NCI-H748 treated with DMSO at 0.1 percent for 48 hours (cell line): ENCODE data around the gene JPH2.
"Not testable (repeated sequence)": the region's sequence is repeated elsewhere in the genome, so short reads cannot be mapped to it uniquely, and the experiment has no call there.

Source experiments
- DNase-seq: peaks from one replicate; lab custom pipeline; 2025; lab: John Stamatoyannopoulos, UW

The JPH2 gene

DNA sequence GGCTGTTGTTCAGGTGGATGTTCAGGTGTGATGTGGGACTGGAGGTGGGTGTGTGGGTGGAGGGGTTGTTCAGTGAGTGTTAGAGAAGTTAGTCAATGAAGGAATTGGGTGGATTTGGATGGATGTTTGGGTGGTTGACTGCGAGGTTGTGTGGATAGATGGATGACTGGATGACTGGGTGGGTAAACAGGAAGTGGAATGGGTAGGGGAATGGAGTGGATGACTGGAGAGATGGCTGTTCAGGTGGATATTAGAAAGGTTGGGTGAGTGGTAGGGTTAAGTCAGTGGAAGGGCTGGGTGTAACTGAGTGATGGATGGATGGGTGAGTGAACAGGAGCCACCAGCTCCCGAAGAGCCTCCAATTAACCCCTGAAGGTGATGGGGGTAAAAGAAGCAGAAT is 27.9 kb downstream of the JPH2 start:
- no peak for DNase-seq

- DNase-seq = no peak
Observed at GRCh38 chr20:44157061-44157460, 29.9 kb downstream of the JPH2 start.

GRCh38 chr20:44154521-44155001 is 32.4 kb downstream of the JPH2 start:
- no peak for DNase-seq

- DNase-seq = no peak
Observed at GRCh38 chr20:44153636-44154043, 33.3 kb downstream of the JPH2 start.

GRCh38 chr20:44151621-44152416 is 35.2 kb downstream of the JPH2 start:
- no peak for DNase-seq

- DNase-seq = no peak
Observed at GRCh38 chr20:44146272-44146671, 40.7 kb downstream of the JPH2 start.

GRCh38 chr20:44145131-44145775 is 41.7 kb downstream of the JPH2 start:
- DNase-seq = no peak

- DNase-seq = no peak
Observed at GRCh38 chr20:44143936-44144335, 43.1 kb downstream of the JPH2 start.

GRCh38 chr20:44142413-44142812 is 44.6 kb downstream of the JPH2 start:
- no peak for DNase-seq

GRCh38 chr20:44141873-44142272 is 45.1 kb downstream of the JPH2 start:
- no peak for DNase-seq

- DNase-seq = no peak
Observed at GRCh38 chr20:44138867-44139266, 48.1 kb downstream of the JPH2 start.

- DNase-seq = no peak
Observed at GRCh38 chr20:44137266-44137801, 49.7 kb downstream of the JPH2 start.

DNA sequence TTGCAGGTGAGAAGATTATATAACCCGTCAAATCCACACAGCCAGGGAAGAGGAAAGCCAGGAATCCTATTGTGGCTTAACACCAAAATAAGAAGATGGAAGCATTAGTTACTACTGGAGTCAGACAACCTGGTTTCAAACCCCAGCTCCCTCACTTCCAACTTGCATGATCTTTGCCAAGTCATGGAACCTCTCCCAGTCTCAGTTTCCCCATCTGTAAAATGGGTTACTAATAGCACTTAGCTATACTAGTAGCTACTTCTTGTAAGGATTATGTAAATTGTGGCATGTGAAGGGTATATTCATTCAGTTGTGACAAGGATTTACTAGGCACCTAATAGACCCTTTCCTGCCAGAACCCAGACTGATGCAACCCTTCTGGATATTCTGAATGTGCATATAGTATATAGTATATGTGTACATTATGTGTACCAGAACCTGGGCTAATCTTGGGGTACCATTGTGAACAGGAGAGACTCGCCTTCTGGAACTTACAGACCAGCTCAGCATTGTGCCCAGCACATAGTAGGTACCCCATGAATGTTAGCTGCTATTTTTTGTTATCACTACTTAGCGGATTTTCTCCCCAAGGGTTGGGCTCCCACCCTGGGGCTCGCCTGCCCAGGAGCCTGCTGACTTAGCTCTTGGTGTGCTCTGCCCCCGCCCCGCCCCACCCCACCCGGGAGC is 50.3 kb downstream of the JPH2 start:
- no peak for DNase-seq

- DNase-seq = no peak
Observed at GRCh38 chr20:44135417-44136204, 51.4 kb downstream of the JPH2 start.

DNA sequence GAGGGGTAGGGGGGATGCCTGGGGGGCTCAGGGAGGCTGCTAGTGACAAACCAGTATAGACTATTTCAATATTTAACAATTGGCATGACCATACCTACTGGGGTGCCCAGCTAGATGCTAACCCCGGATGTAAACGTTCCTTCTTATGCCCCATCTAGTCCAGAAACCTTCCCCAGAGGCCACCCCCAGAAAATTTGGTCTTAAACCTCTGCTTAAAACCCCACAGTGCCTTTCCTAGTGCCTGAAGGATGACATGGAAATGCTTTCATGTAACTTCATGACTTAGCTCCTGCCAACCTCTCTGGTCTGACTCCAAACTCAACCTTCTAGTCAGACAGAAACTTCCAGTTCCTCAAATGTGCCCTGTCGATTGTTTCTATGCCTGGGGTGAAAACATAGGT is 52.0 kb downstream of the JPH2 start:
- no peak for DNase-seq

DNA sequence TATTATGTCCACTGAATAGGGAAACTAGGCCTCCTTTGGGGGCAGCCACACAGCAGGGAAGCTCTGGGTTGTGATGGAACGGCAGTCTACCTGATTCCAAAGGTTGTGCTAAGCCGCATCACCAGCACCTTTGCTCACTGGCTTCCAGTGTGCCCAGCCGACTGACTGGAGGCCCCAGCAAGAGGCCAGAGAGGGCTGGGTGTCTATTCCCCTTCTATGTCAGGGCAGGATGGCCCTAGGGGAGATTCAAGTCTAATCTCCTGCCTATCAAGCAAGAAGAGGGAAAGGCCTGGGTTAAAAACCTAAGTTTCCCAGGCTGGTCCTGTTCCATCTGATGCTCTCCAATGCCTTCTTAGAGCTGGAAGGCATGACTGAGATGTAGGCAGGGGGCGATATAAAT is 53.6 kb downstream of the JPH2 start:
- DNase-seq = no peak

- DNase-seq = no peak
Observed at GRCh38 chr20:44131704-44132103, 55.3 kb downstream of the JPH2 start.

GRCh38 chr20:44129911-44130718 is 56.9 kb downstream of the JPH2 start:
- DNase-seq = no peak

DNA sequence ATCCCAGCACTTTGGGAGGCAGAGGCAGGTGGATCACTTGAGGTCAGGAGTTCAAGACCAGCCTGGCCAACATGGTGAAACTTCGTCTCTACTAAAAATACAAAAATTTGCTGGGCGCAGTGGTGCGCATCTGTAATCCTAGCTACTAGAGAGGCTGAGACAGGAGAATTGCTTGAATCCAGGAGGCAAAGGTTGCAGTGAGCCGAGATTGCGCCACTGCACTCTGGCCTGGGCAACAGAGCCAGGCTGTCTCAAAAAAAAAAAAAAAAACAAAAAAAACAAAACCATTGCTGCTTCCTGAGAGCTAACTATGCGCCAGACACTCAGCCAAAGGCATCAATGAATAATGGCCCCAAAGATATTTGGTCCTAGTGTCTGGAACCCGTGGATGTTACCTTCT is 57.7 kb downstream of the JPH2 start:
- DNase-seq = not testable (repeated sequence)

- DNase-seq = no peak
Observed at GRCh38 chr20:44126445-44126844, 60.5 kb downstream of the JPH2 start.
